GM12874 (cell line): ENCODE data around the gene LBX2.

ENCODE experiments used
- CTCF ChIP-seq: IDR thresholded peaks from 2 replicates; pipeline ENCODE4 v1.5.1; 2011; ENCODE audit warnings: low read depth, mild to moderate bottlenecking, control low read depth, low read length, moderate library complexity; ENCODE audit not compliant: insufficient read depth

LBX2 gene

GRCh38 chr2:74462786-74463105 is 36.7 kb downstream of the LBX2 start:
- no peak for TF ChIP-seq CTCF

GRCh38 chr2:74462054-74462785 is 37.2 kb downstream of the LBX2 start:
- TF ChIP-seq CTCF: no peak

- TF ChIP-seq CTCF: no peak
Observed at GRCh38 chr2:74461187-74462053, 38.0 kb downstream of the LBX2 start.

- TF ChIP-seq CTCF: no peak
Observed at GRCh38 chr2:74458938-74459363, 40.5 kb downstream of the LBX2 start.

GRCh38 chr2:74458132-74458937 is 41.1 kb downstream of the LBX2 start, which contains the start of gene WBP1:
Gene WBP1 (plus strand): TSS chr2:74458438. CDS start chr2:74458603, 165 bp downstream.
- TF ChIP-seq CTCF: no peak

- TF ChIP-seq CTCF: no peak
Observed at GRCh38 chr2:74457549-74458131, 41.8 kb downstream of the LBX2 start.
